Right hindlimb (tissue), 1 donor: ENCODE data around the gene SIK3.
"Not testable (repeated sequence)": the region's sequence is repeated elsewhere in the genome, so short reads cannot be mapped to it uniquely, and the experiment has no call there.

Experiments used
- DNase-seq: peaks from one replicate; pipeline ENCODE4 v3.0.0-alpha.2; 2018

SIK3 gene

DNA sequence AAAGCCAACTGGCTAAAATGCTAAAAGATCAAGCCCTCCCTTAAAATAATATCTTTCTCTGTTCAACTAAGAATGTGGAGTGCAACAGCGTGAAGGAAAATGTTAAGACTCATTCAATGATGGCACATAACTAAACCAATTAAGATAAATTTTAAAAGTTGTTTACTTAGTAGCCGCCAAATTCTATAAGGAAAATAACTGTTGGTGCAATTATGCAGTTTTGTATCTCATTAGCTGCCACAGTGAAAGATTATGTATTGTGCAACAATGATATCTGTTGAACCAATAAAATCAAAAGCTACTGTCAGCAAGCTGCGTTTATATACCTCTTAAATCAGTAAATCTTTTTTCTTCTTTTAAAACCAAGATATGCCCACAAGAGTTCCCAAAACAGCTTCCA, 55.5 kb downstream of the SIK3 start:
- DNase-seq, result no peak

- no peak for DNase-seq
Measured at GRCh38 chr11:117039900-117040299, 58.3 kb downstream of the SIK3 start.

- no peak for DNase-seq
Measured at GRCh38 chr11:117039270-117039669, 59.0 kb downstream of the SIK3 start.

DNA sequence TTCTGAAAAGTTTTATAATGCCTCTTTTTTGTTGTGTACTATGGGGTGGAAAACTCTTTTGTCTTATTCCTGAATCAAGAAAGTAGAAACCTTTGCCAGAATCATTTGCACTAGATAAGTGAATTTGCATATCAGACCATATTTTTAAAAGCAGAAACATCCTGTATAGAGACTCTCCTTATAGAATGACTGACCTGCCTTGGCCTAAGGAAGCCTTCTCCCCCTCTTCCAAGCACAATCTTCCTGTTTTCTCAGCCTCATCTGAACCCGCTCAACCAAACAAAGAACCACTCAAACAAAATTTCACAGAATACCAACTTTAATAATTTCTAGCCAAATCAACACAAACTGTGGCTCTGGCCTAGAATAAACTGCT, 60.3 kb downstream of the SIK3 start:
- DNase-seq, result no peak

GRCh38 chr11:117037279-117037974, 60.8 kb downstream of the SIK3 start:
- no peak for DNase-seq

DNA sequence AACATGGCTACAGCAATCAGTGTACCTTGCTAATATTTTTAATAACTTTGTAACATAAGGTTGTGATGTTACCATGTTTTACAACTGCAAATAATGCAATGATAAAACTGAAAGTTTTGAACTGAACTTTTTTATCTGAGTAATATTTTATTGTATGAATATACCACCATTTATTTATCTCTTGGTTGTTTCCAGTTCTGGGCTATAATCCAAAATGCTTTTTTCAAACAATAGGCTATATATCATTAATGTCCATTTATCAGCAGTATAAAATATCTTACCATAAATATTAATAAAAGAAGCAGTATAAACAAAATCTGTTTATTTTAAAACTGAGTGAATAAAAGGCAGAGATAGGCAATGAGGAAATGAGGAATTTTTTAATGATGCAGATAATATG, 63.3 kb downstream of the SIK3 start:
- no peak for DNase-seq

GRCh38 chr11:117026593-117027330, 71.5 kb downstream of the SIK3 start:
- DNase-seq, result no peak

GRCh38 chr11:117023707-117024106, 74.5 kb downstream of the SIK3 start:
- DNase-seq, result not testable (repeated sequence)

DNA sequence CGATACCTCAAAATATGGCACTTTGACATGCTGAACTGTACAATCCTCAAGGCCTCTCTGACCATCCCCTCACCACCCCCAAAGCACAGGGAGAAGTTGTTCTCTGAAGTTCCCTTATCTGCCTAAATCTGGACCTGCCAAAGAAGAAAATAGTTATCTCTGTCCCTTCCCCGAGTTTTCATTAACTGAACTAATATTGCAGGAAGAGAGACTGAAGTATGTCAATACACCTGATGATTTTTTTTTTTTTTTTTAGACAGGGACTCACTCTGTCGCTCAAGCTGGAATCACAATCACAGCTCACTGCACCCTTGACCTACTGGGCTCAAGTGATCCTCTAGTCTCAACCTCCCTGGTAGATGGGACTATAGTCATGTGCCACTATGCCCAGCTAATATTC, 75.0 kb downstream of the SIK3 start:
- no peak for DNase-seq

- DNase-seq, result no peak
Measured at GRCh38 chr11:117022526-117022925, 75.7 kb downstream of the SIK3 start.

GRCh38 chr11:117020869-117021564, 77.2 kb downstream of the SIK3 start:
- DNase-seq, result no peak

DNA sequence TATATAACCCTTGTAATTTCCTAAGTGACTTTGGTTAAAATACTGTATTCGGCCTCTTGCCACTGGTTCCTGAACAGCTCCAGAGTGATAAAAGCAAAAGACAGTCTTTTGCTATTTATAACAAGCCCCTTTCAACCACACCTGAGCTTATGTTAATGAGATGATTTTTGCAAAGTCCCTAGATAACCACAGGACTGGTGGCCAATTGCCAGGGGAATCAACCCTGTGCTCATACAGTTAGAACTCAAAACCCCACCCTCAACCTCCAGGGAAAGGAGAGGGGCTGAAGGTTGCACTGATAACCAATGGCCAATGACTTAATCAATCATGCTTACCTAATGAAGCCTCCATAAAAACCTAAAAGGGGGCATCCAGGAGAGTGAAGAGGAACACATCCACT, 77.9 kb downstream of the SIK3 start:
- no peak for DNase-seq

DNA sequence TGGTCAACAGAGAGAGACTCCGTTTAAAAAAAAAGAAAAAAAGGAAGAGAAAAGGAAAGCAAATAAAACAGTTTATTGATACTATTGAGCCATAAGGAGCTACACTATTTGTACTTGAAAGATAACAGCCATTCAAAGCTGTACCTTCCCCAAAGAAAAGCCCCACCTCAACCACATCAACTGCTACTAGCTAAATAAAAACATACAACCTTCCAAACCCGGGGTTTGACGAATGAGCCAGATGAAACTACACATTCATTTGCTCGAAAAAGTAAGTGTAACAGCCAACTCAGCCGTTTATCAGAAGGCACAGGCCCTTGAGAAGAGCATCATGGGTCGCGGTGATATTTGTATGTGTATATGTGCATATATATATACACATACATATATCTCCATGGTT, 78.4 kb downstream of the SIK3 start:
- DNase-seq, result no peak

DNA sequence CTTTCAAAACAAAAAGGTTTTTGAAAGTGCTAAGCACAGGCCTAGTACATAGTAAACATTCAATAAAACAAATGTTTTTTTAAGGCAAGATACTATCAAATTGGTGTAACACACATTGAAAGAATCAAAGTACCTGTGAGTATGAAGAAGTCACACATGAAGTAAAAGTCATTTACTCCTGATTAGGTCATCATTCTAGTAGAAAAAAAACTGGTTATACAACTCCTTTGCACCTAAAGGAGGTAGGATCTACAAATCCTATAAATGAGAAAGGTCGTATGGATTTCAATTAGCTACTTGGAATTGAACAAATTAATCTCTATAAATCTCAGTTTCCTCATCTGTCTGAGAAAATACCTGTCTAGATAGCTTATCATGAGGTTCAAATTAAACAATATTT, 80.8 kb downstream of the SIK3 start:
- no peak for DNase-seq

DNA sequence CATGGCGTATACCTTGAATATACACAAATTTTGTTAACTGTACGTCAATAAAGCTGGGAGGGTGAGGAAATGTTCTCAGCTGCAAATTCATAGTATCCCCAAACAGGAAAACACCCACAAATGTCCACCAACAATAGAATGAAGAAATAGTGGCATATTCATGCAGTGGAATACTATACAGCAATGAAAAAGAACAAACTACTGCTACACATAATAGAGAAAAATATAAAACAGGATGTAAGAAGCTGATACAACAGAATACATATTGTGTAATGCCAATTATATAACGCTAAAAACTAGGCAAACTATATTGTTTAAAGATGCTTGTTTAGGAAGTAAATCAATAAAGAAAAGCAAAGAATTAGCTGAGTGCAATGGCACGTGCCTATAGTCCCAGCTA, 81.5 kb downstream of the SIK3 start:
- DNase-seq, result no peak

- DNase-seq, result no peak
Measured at GRCh38 chr11:117016246-117016645, 82.0 kb downstream of the SIK3 start.

GRCh38 chr11:117011541-117011898, 86.7 kb downstream of the SIK3 start:
- DNase-seq, result no peak

- no peak for DNase-seq
Measured at GRCh38 chr11:117010808-117011540, 87.3 kb downstream of the SIK3 start.

- no peak for DNase-seq
Measured at GRCh38 chr11:117009905-117010605, 88.2 kb downstream of the SIK3 start.

GRCh38 chr11:117005758-117006157, 92.5 kb downstream of the SIK3 start:
- DNase-seq, result no peak

- DNase-seq, result no peak
Measured at GRCh38 chr11:117002639-117003299, 95.5 kb downstream of the SIK3 start.

GRCh38 chr11:117000014-117000737, 98.1 kb downstream of the SIK3 start:
- no peak for DNase-seq
